GM21447 (cell line): ENCODE data around the gene CSF2.
"Not testable (repeated sequence)": the region's sequence is repeated elsewhere in the genome, so short reads cannot be mapped to it uniquely, and the experiment has no call there.

Experiments
- ATAC-seq: cut with Tn5 transposase; IDR thresholded peaks from one replicate; pipeline ENCODE4 v1.9.1; 2021; ENCODE audit not compliant: unreplicated experiment

The CSF2 gene

DNA sequence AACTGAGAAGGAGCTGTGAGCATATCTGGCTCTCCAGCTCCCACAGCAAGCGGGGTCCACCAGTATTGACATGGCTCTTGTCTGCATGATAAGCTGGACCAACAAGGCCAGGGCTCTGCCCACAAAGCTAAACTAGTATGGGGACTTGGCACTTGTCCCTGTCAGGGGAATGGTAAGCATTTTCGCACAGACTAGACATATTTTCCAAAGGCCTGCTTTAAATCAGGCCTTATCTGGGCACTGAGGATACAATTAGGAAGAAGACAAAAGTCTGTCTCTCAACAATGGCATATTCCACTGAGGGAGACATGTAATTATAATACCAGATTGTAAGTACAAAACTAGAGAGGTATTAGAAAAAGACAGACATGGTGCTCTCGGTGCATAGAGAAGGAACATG, 32.1 kb downstream of the CSF2 start:
- no peak for ATAC-seq

DNA sequence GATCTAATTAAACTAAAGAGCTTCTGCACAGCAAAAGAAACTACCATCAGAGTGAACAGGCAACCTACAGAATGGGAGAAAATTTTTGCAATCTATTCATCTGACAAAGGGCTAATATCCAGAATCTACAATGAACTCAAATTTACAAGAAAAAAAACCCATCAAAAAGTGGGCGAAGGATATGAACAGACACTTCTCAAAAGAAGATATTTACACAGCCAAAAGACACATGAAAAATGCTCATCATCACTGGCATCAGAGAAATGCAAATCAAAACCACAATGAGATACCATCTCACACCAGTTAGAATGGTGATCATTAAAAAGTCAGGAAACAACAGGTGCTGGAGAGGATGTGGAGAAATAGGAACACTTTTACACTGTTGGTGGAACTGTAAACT, 34.9 kb downstream of the CSF2 start:
- not testable (repeated sequence) for ATAC-seq

DNA sequence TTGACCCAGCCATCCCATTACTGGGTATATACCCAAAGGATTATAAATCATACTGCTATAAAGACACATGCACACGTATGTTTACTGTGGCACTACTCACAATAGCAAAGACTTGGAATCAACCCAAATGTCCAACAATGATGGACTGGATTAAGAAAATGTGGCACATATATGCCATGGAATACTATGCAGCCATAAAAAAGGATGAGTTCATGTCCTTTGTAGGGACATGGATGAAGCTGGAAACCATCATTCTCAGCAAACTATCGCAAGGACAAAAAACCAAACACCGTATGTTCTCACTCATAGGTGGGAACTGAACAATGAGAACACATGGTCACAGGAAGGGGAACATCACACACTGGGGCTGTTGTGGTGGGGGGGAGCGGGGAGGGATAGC, 35.4 kb downstream of the CSF2 start:
- not testable (repeated sequence) for ATAC-seq

DNA sequence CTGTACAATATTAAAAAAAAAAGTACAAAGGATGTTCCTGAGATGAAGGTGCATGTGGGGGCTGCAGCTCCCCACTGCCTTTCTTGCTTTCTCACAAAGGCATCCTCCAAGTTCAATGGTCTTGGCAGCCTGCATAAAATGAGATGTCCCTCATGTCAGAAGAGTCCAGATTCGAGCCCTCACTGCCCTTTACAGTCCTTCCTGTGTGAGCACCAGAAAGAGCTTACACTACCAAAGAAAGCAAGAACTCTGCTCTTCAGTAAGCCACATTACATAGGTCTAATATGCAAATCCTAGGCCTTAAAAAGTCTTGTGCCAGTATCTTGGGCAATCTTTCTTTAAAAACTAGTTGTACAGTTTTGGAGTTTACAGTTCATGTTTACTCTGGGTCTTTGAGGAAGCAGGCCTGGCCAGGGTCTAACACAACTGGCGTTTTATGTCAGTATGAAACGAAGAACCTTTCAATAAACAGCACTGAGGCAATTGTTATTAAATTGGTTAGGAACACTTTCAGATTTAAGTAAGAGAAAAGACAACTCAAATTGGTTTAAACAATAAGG, 36.0 kb downstream of the CSF2 start:
- no peak for ATAC-seq

DNA sequence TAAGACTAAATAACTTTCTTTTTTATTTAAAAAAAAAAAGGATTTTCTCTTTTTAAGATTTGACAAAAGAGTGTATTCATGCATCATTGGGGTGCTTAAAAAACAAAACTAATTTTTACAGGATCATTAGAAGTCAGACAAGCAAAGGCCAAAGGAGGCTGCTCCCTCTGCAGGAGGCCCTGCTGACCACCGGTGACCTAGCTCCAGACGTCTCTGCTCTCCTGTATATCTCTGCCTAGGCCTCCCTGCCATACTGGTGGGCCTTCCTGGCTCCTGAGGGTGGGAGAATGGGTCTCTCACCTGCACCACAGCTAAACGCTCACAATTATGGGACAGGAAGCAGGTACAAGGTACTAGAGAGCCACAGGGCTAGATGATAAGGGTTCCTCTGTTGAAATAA, 36.6 kb downstream of the CSF2 start:
- ATAC-seq = no peak

DNA sequence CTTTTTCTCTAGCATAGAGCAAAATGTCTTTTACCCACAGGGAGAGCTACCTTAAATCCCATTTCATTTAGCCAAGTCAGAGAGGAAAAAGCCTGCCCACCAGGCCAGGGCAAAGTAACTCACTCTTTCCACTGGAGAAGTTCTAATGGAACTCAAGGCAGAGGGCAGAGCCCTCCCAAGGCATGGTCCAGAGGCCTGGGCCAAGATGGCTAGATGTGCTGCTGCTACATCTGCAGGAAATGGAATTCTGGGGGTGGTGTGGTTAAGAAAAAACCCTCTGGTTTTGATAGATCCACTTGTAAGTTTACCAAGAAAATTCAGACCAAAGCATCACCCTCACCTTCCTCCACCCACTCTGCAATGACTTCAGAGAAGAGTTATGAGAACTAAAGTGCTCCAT, 37.3 kb downstream of the CSF2 start:
- ATAC-seq = no peak

DNA sequence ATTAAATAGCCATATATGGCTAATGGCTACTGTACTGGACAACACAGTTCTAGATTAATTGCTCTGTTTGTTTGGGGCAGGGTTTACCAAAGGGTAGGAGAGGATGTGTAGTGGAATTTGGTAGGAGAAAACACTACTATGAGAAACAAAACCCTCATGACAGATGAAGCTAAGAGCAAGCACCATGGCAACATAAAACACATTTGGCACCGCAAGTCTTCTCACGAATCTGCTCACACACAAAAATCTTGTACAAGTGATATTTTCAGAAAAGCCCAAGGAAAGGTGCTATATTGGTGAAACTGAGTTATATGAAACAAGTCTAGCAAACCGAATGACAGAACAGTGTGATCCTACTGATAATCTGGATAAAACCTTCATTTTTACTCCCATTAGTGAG, 38.5 kb downstream of the CSF2 start:
- ATAC-seq = no peak

DNA sequence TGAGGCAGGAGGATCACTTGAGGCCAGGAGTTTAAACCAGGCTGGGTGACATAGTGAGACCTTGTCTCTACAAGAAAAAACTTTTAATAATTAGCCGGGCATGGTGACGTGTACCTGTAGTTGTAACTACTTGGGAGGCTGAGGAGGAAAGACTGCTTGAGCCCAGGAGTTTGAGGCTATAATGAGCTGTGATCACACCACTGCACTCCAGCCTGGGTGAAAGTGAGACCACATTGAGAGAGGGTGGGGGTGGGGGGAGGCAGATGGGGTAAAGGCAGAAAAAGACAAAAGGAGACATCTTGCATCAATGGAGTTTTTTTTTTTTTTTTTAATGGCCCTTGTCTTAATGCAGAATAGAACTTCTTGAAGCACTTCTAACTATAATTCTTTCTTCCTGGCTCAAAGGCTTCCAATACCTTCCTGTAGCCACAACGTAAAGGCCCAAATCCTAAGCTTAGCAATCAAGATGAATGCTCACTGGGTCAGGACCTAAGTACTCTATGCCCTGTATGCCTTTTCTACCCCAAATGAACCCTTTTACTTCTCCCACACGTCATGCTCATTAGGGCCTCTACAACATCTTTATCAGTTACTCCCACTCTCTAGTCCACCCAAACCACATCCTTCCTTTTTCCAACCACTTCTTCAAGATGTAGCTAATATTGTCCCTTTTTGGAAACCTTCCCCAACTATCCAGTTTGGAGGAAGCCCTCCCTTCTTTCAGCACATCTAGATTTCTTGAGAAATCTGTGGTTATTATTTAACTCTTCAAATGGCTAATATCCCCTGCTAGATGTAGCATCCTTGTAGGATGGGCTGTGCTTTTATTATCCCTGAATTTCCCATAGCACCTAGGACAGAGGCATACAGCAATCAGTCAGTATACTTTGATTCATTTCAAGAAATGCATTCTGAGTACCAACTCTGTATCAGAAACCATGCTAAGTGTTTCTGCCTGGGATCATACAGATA, 40.8 kb downstream of the CSF2 start:
- ATAC-seq = no peak

DNA sequence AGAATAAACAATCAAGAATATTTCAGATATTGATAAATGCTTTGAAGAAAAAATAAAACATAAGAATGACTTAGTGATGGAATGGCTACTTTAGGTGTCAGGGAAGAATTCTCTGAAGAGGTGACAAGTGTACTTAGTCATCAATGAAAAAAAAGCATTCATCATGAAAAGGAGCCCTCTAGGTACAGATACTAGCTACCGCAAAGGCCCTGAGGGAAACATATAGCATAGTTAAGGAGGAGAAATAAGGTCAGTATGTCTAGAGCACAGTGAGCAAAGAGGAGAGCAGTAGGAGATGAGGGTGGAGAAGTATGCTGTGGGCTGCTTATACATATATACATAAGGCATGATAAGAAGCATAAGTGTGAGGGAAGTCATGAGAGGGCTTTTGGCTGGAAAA, 41.8 kb downstream of the CSF2 start:
- ATAC-seq = no peak

DNA sequence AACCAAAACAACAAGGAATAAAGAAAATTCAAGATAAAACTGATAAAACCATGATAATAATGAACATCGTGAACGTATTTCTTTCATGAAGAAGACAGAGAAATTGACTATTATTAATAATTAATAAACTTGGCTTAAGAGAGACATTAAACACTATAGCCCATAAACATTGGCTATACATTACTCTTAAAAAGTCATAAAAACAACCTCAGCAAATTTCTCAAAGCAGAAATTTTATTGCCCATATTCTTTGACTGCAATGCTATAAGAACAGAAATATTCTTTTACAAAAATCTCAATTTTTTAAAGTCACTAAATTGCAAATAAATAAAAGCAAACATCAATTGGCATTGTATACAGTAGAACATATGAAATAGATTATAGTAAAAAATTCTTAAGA, 42.5 kb downstream of the CSF2 start:
- no peak for ATAC-seq

DNA sequence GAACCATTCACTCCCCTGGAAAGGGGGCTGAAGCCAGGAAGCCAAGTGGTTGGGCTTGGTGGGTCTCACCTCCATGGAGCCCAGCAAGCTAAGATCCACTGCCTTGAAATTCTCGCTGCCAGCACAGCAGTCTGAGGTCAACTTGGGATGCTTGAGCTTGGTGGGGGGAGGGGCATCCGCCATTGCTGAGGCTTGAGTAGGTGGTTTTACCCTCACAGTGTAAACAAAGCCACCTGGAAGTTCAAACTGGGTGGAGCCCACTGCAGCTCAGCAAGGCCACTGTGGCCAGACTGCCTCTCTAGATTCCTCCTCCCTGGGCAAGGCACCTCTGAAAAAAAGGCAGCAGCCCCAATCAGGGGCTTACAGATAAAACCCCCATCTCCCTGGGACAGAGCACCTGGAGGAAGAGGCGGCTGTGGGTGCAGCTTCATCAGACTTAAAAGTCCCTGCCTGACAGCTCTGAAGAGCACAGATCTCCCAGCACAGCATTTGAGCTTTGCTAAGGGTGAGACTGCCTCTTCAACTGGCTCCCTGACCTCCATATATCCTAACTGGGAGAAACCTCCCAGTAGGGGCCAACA, 43.4 kb downstream of the CSF2 start:
- not testable (repeated sequence) for ATAC-seq

DNA sequence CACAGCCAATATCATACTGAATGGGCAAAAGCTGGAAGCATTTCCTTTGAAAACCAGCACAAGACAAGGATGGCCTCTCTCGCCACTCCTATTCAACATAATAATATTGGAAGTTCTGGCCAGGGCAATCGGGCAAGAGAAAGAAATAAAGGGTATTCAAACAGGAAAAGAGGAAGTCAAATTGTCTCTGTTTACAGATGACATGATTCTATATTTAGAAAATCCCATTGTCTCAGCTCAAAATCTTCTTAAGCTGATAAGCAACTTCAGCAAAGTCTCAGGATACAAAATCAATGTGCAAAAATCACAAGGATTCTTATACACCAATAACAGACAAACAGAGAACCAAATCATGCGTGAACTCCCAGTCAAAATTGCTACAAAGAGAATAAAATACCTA, 47.1 kb downstream of the CSF2 start:
- not testable (repeated sequence) for ATAC-seq

DNA sequence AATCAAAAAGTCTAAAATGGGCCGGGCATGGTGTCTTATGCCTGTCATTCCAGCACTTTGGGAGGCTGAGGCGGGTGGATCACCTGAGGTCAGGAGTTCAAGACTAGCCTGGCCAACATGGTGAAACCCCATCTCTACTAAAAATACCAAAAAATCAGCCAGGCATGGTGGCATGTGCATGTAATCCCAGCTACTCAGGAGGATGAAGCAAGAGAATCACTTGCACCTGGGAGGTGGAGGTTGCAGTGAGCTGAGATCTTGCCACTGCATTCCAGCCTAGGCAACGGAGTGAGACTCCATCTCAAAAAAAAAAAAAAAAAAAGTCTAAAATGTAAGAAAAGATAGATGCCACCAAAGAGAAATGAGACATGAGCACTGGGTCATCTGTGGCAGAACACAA, 49.4 kb downstream of the CSF2 start:
- not testable (repeated sequence) for ATAC-seq

DNA sequence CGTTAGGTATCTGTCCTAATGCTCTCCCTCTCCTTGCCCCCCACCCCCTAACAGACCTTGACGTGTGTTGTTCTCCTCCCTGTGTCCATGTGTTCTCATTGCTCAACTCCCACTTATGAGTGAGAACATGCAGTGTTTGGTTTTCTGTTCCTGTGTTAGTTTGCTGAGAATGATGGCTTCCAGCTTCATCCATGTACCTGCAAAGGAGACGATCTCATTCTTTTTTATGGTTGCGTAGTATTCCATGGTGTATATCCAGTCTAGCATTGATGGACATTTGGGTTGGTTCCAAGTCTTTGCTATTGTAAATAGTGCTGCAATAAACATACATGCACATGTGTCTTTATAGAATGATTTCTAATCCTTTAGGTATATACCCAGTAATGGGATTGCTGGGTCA, 50.0 kb downstream of the CSF2 start:
- ATAC-seq = not testable (repeated sequence)
